Peyer's patch (tissue), 4 donors: ENCODE data around the gene SYNJ2.

ENCODE experiments used
- CTCF ChIP-seq, 6 experiments: fragments of 450-650 bp in 4 of 6; fragments of 200-600 bp in 2 of 6; sonication (generic) in 1 of 6; IDR thresholded peaks; one replicate each; pipeline ENCODE4 v1.5.1; 2017 to 2019; ENCODE audit warnings: antibody characterized with exemption in 6 of 6, mild to moderate bottlenecking in 3 of 6, moderate library complexity in 1 of 6
- POLR2A ChIP-seq, 2 donors: fragments of 450-650 bp; IDR thresholded peaks; one replicate each; pipeline ENCODE4 v1.5.1; 2017; ENCODE audit warnings: antibody characterized with exemption in 2 of 2, mild to moderate bottlenecking in 2 of 2, moderate library complexity in 2 of 2

GRCh38 chr6:158103228-158103627 lies 121.6 kb downstream of the SYNJ2 start:
- TF ChIP-seq POLR2A (IDR thresholded peaks at IDR 0.05), result no peak
- no peak for TF ChIP-seq CTCF (IDR thresholded peaks at IDR 0.05)
